Panc1 (cell line): ENCODE data around the gene TSPAN31. TPM values are rescaled to one million over a fixed set of nuclear protein-coding genes. Genes with fewer than 3 reads are reported as not detected.

Source experiments
- ATAC-seq: fragments of 200-7000 bp; cut with Tn5 transposase; 2 replicates; pipeline ENCODE4 v1.9.1; 2020; ENCODE audit warnings: mild to moderate bottlenecking, moderate library complexity
- BruUV-seq: library from RNA; stranded (reverse); fragments of 400-500 nt; replicated peaks from 2 replicates; lab custom pipeline; 2021; lab: Mats Ljungman, UMichigan
- CTCF ChIA-PET: fragments of 300-600 bp; sonication (Branson Sonifier 250); formaldehyde crosslinking; loops from one replicate; lab custom pipeline; 2022; ENCODE audit warnings: antibody characterized with exemption; lab: Charles Lee
- POLR2A ChIA-PET: fragments of 300-600 bp; sonication (Branson Sonifier 250); formaldehyde crosslinking; loops from one replicate; lab custom pipeline; 2022; ENCODE audit warnings: antibody characterized with exemption; lab: Charles Lee
- DNase-seq: peaks from one replicate; pipeline ENCODE4 v3.0.0-alpha.2; 2010; ENCODE audit warnings: low read depth, low spot score
- H3K27ac ChIP-seq: 2 replicates; pipeline ENCODE4 v1.5.1; 2011; ENCODE audit warnings: mild to moderate bottlenecking, low read length, inconsistent platforms
- H3K27me3 ChIP-seq: fragments of 200-500 bp; sonication (Bioruptor generic); 2 replicates; pipeline ENCODE4 v1.6.0; 2014; ENCODE audit warnings: low read length, inconsistent platforms; ENCODE audit not compliant: control insufficient read depth, insufficient read depth
- H3K36me3 ChIP-seq: fragments of 200-500 bp; sonication (Bioruptor generic); 2 replicates; pipeline ENCODE4 v1.5.1; 2014; ENCODE audit warnings: inconsistent platforms, mild to moderate bottlenecking, low read length, moderate library complexity; ENCODE audit not compliant: control insufficient read depth, insufficient read depth
- H3K4me1 ChIP-seq: 2 replicates; pipeline ENCODE4 v1.5.1; 2011; ENCODE audit warnings: inconsistent platforms, mild to moderate bottlenecking, low read length, moderate library complexity; ENCODE audit not compliant: control insufficient read depth, insufficient read depth
- H3K4me3 ChIP-seq, 2 experiments: 2 replicates each; pipeline ENCODE4 v1.5.1; 2011 to 2012; ENCODE audit warnings: low read depth in 2 of 2, low read length in 2 of 2, mild to moderate bottlenecking in 2 of 2, inconsistent platforms in 1 of 2, moderate library complexity in 1 of 2
- H3K9me3 ChIP-seq: fragments of 200-500 bp; sonication (Bioruptor generic); 2 replicates; pipeline ENCODE4 v1.5.1; 2014; ENCODE audit warnings: low read depth, mild to moderate bottlenecking, inconsistent platforms, low read length, moderate library complexity; ENCODE audit not compliant: control insufficient read depth, insufficient read depth
- CTCF ChIP-seq: fragments of 450-650 bp; IDR thresholded peaks from 2 replicates; pipeline ENCODE4 v1.5.1; 2017; ENCODE audit warnings: mild to moderate bottlenecking
- POLR2AphosphoS5 ChIP-seq: IDR thresholded peaks from 2 replicates; pipeline ENCODE4 v1.6.1; 2012; ENCODE audit warnings: mild to moderate bottlenecking, low read depth, low read length, moderate library complexity
- REST ChIP-seq, 2 experiments: IDR thresholded peaks; 2 replicates each; pipeline ENCODE4 v1.6.1; 2011 to 2012; ENCODE audit warnings: low read depth in 2 of 2, control low read depth in 1 of 2, low read length in 1 of 2, mild to moderate bottlenecking in 1 of 2, moderate library complexity in 1 of 2; ENCODE audit not compliant: insufficient read depth in 1 of 2
- SIN3A ChIP-seq: IDR thresholded peaks from 2 replicates; pipeline ENCODE4 v1.6.1; 2012; ENCODE audit warnings: low read depth, mild to moderate bottlenecking, low read length, moderate library complexity, borderline replicate concordance; ENCODE audit not compliant: insufficient read depth
- TCF7L2 ChIP-seq: IDR thresholded peaks from 2 replicates; pipeline ENCODE4 v1.6.1; 2011; ENCODE audit warnings: mild to moderate bottlenecking, low read depth, low read length, inconsistent platforms
- in situ Hi-C: cut with HindIII; loops from 2 replicates; pipeline ENCODE4 v1.10.0; 2016; ENCODE audit warnings: low sequenced_read_pairs, low pct_unique_long_range_greater_than_20kb
- intact Hi-C: fragments of 100-400 bp; cut with micrococcal nuclease; formaldehyde crosslinking; loops from one replicate; pipeline ENCODE4 v1.10.0; 2022; ENCODE audit not compliant: unreplicated experiment
- total RNA-seq: library from RNA; stranded (reverse); gene quantifications from one replicate; pipeline ENCODE4 v1.2.1, GENCODE V29; 2021; ENCODE audit not compliant: unreplicated experiment

Gene TSPAN31
- total RNA-seq, 1 experiment from 2014 or later, result 17.5 TPM

DNA sequence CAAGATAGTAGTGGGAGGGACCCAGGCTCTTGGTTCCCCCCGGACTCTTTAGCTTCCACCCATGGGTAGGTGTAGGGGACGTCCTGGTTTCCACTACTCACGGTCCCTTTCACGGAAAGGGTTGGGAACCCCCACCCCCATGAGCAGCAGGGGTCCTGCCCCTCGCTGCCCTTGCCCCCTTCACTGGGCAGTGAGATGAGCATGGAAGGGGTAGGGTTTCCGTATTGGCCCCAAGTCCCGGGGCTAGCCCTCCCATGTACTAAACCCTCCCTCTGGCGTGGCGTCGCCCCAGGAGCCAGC is 19.0 kb upstream of the TSPAN31 start:
- BruUV-seq, result no TSS peak
- no peaks in the 10 kb centered on the region for H3K36me3 ChIP-seq
- ATAC-seq, result peak; percentile 11
- peak overlapping the region; percentile 82 for H3K27ac ChIP-seq
- H3K27me3 ChIP-seq, result no peaks in the 10 kb centered on the region
- H3K4me1 ChIP-seq, result peaks cover 4% of the 10 kb centered on the region; the same call in 1 of the 2 replicates
- ChIA-PET CTCF (interaction anchor here (0.6 to 2.0 kb wide), 7 partner anchors 9 to 100 kb away, joined by 3 to 12 read pairs (median 5); partner anchors contain the start of genes B4GALNT1 and TSPAN31), POLR2A (interaction anchor here (0.6 kb wide), 1 partner anchor 82 kb away, joined by 4 read pairs; no protein-coding TSS in a partner anchor)
- no peaks in the 10 kb centered on the region for H3K9me3 ChIP-seq
- intact Hi-C loops (no loop called here), in situ Hi-C loops (no loop called here)
- H3K4me3 ChIP-seq, result peak overlapping the region; percentile 93
- no peak for DNase-seq
- TF ChIP-seq CTCF (no peak), TCF7L2 (no peak), SIN3A (no peak), POLR2AphosphoS5 (no peak), REST (IDR thresholded peaks at IDR 0.05; ENCODE audit: insufficient read depth in 1 of 2, low read depth in 2 of 2, low read length in 1 of 2) (no peak)

GRCh38 chr12:57726151-57726883 is 18.5 kb upstream of the TSPAN31 start:
- Histone ChIP-seq H3K36me3 (no peaks in the 10 kb centered on the region), H3K27ac (peak overlapping the region; percentile 82), H3K27me3 (no peaks in the 10 kb centered on the region), H3K4me3 (peak overlapping the region; percentile 93), H3K4me1 (peaks cover 4% of the 10 kb centered on the region; the same call in 1 of the 2 replicates), H3K9me3 (no peaks in the 10 kb centered on the region)
- no peak for DNase-seq
- in situ Hi-C loops, result no loop called here
- ChIA-PET POLR2A (interaction anchor here (0.6 kb wide), 1 partner anchor 82 kb away, joined by 4 read pairs; no protein-coding TSS in a partner anchor), CTCF (interaction anchor here (0.6 to 2.0 kb wide), 7 partner anchors 9 to 101 kb away, joined by 3 to 12 read pairs (median 5); partner anchors contain the start of genes B4GALNT1 and TSPAN31)
- TF ChIP-seq TCF7L2 (no peak), POLR2AphosphoS5 (0 out of 2 replicates have a peak, but pooled peaks have one; percentile 17), CTCF (peak; percentile 96), SIN3A (no peak)
- no TSS peak for BruUV-seq
- intact Hi-C loops, result no loop called here
- ATAC-seq, result peak; percentile 95
